ENCODE results near the gene COA8. TPM values are rescaled to one million over a fixed set of nuclear protein-coding genes. Genes with fewer than 3 reads are reported as not detected.

Gene COA8
- total and polyA plus RNA-seq, 10 of the 15 experiments (the other 5 are each of a cell fraction or from before 2014, with no cell fraction given): 6.1 to 69.5 (median 25.8) TPM

GRCh38 chr14:103606963-103607668 is 44.4 kb downstream of the COA8 start (continued):
- no peak for TF ChIP-seq TCF7 (IDR thresholded peaks at IDR 0.05; ENCODE audit: borderline replicate concordance)
- TF ChIP-seq CREM (IDR thresholded peaks at IDR 0.05; ENCODE audit: low read depth): peak; percentile 26; the same call in 1 of the 2 replicates
- TF ChIP-seq EGR1 (IDR thresholded peaks at IDR 0.05; ENCODE audit: borderline replicate concordance in 1 of 2, low read depth in 2 of 2, low read length in 2 of 2): 0 out of 3 replicates have a peak, but pooled peaks of 1 of the 2 experiments have one; percentile 33
- peak; percentile 83 for TF ChIP-seq MLLT1 (IDR thresholded peaks at IDR 0.05)
- peak; percentile 67; the same call in 1 of the 2 replicates for TF ChIP-seq NFIC (IDR thresholded peaks at IDR 0.05; ENCODE audit: low read depth, low read length)
- TF ChIP-seq TCF12 (IDR thresholded peaks at IDR 0.05; ENCODE audit: low read depth, low read length): peak; percentile 98
- TF ChIP-seq USF1 (IDR thresholded peaks at IDR 0.05; ENCODE audit: borderline replicate concordance, extremely low read length, insufficient read depth, low read depth, low read length): peak; percentile 64
- TF ChIP-seq TCF3 (IDR thresholded peaks at IDR 0.05; ENCODE audit: borderline replicate concordance, insufficient read depth, low read depth, low read length): peak; percentile 97
- TF ChIP-seq MXI1 (IDR thresholded peaks at IDR 0.05; ENCODE audit: low read depth, low read length): peak; percentile 85
- TF ChIP-seq CTCF (IDR thresholded peaks at IDR 0.05 in 2 of 3, conservative IDR thresholded peaks at IDR 0.05 in 1 of 3; ENCODE audit: control insufficient read depth in 2 of 3, extremely low read depth in 1 of 3, insufficient read depth in 1 of 3, low read depth in 3 of 3, low read length in 3 of 3): peak in 2 of 3 experiments; percentile 24 to 34; a peak in 2 of 6 replicates
- no peak for TF ChIP-seq HDGF (IDR thresholded peaks at IDR 0.05)
- TF ChIP-seq IKZF1 (conservative IDR thresholded peaks at IDR 0.05): peak; percentile 89
- TF ChIP-seq CHD2 (IDR thresholded peaks at IDR 0.05; ENCODE audit: borderline replicate concordance, low read depth, low read length): 0 out of 2 replicates have a peak, but pooled peaks have one; percentile 18
- TF ChIP-seq GATAD2B (conservative IDR thresholded peaks at IDR 0.05; ENCODE audit: low read depth): no peak
- TF ChIP-seq STAT3 (IDR thresholded peaks at IDR 0.05; ENCODE audit: low read depth, low read length): 0 out of 2 replicates have a peak, but pooled peaks have one; percentile 46
- TF ChIP-seq SREBF1 (IDR thresholded peaks at IDR 0.05; ENCODE audit: low read length): no peak
- peak; percentile 87 for TF ChIP-seq PBX3 (IDR thresholded peaks at IDR 0.05; ENCODE audit: insufficient replicate concordance, low read depth, low read length)
- peak; percentile 38; the same call in 1 of the 2 replicates for TF ChIP-seq SMC3 (IDR thresholded peaks at IDR 0.05; ENCODE audit: borderline replicate concordance, low read length)
- no peak for TF ChIP-seq NFXL1 (IDR thresholded peaks at IDR 0.05; ENCODE audit: borderline replicate concordance)
- no peak for TF ChIP-seq NFYB (IDR thresholded peaks at IDR 0.05; ENCODE audit: insufficient read depth, low read depth, low read length)
- 0 out of 2 replicates have a peak, but pooled peaks have one; percentile 47 for TF ChIP-seq BCL11A (IDR thresholded peaks at IDR 0.05; ENCODE audit: low read depth, low read length)
- TF ChIP-seq BMI1 (IDR thresholded peaks at IDR 0.05; ENCODE audit: borderline replicate concordance): no peak
- no peak for TF ChIP-seq POLR2AphosphoS5 (IDR thresholded peaks at IDR 0.05; ENCODE audit: low read length)
- TF ChIP-seq EP300 (IDR thresholded peaks at IDR 0.05; ENCODE audit: borderline replicate concordance in 1 of 2, control insufficient read depth in 1 of 2, low read depth in 2 of 2, low read length in 2 of 2): peak; percentile 24 to 69; a peak in 1 of 4 replicates
